Ovary (tissue), 9 donors: ENCODE data around the gene CDH22. TPM values are rescaled to one million over a fixed set of nuclear protein-coding genes. Genes with fewer than 3 reads are reported as not detected.

Source experiments
- DNase-seq, 5 donors: peaks; one replicate each; pipeline ENCODE4 v3.0.0-alpha.2; 2019 to 2020
- H3K27ac ChIP-seq, 2 donors: fragments of 200-600 bp; one replicate each; pipeline versions ENCODE4 v1.5.1 to v1.8.0; 2019 to 2022
- H3K27me3 ChIP-seq: fragments of 200-600 bp; one replicate; pipeline ENCODE4 v1.8.0; 2022
- H3K36me3 ChIP-seq: fragments of 200-600 bp; sonication (generic); one replicate; pipeline ENCODE4 v1.5.1; 2019
- H3K4me1 ChIP-seq: one replicate; pipeline ENCODE4 v1.8.1; 2013; ENCODE audit warnings: mild to moderate bottlenecking, moderate library complexity; ENCODE audit not compliant: insufficient read depth
- H3K4me3 ChIP-seq: fragments of 200-600 bp; sonication (generic); one replicate; pipeline ENCODE4 v1.5.1; 2017
- H3K9me3 ChIP-seq, 2 donors: fragments of 200-600 bp in 1 of 2; sonication (generic) in 1 of 2; one replicate each; pipeline versions ENCODE4 v1.5.1 to v1.8.1; 2013 to 2019; ENCODE audit warnings: mild to moderate bottlenecking in 1 of 2, moderate library complexity in 1 of 2
- CTCF ChIP-seq, 3 donors: fragments of 450-650 bp in 2 of 3; fragments of 200-600 bp in 1 of 3; IDR thresholded peaks; one replicate each; pipeline versions ENCODE4 v1.5.1 to v1.8.0; 2016 to 2022; ENCODE audit warnings: antibody characterized with exemption in 3 of 3, mild to moderate bottlenecking in 1 of 3
- EP300 ChIP-seq: sonication (generic); formaldehyde crosslinking; IDR thresholded peaks from one replicate; pipeline ENCODE4 v1.6.1; 2017; ENCODE audit warnings: antibody characterized with exemption
- POLR2A ChIP-seq: fragments of 450-650 bp; IDR thresholded peaks from one replicate; pipeline ENCODE4 v1.6.1; 2017; ENCODE audit warnings: antibody characterized with exemption, mild to moderate bottlenecking, moderate library complexity
- WGBS, 3 donors: extraction: QIAGEN DNeasy Blood & Tissue Kit in 1 of 3; methylation state at CpG; one replicate each; pipeline versions ENCODE4 v1.1.5 to v1.1.7; 2013 to 2017; 5-methylcytosine and 5-hydroxymethylcytosine counted together
- intact Hi-C, 4 donors: fragments of 100-400 bp; cut with DNase I; formaldehyde crosslinking; loops; one replicate each; pipeline versions ENCODE4 v1.11.0 to v1.15.1; 2022 to 2023
- polyA plus RNA-seq, 2 donors: library from polyadenylated mRNA; stranded (reverse); fragments of 200-250 nt in 1 of 2; fragments of 350-450 nt in 1 of 2; fragmentation: Illumina TruSeq in 1 of 2; extraction: RNeasy Lipid Tissue Mini Kit (QIAGEN cat#74804) in 1 of 2; gene quantifications; one replicate each; pipeline ENCODE4 v1.2.3, GENCODE V29; 2013 to 2014
- total RNA-seq, 7 donors: library from RNA; depleted of rRNA in 2 of 7; stranded (reverse); fragments of >200 nt in 2 of 7; fragmentation: NEBNext Ultra II Directional in 3 of 7; extraction: Animal tissue kit (Norgen Biotek cat#: 25700) in 3 of 7; gene quantifications; one replicate each; pipeline versions ENCODE4 v1.1.0 to v1.2.4, GENCODE V29; 2016 to 2023
- donor health status: DM: no; HTN: no; CAD: no; lungs with moderate emphysema.
- donor health status: DM: no; HTN: no; CAD: no.
- donor health status: Bipolar disorder and iron deficiency.
- donor health status: DM: yes; HTN: yes; CAD: no.
- donor health status: DM: no; HTN: no; CAD: no.
- donor health status: DM: yes; HTN: yes; CAD: no.

The CDH22 gene
- total and polyA plus RNA-seq, 9 donors: 0.10 to 1.5 (median 0.36) TPM

- no peak for TF ChIP-seq EP300
- no peaks in the 10 kb centered on the region for H3K36me3 ChIP-seq
- DNase-seq: no peak
- no peaks in the 10 kb centered on the region for H3K4me1 ChIP-seq
- intact Hi-C loops: no loop called here
- no peaks in the 10 kb centered on the region for H3K27me3 ChIP-seq
- no peak overlapping the region for H3K4me3 ChIP-seq
- no peak overlapping the region for H3K27ac ChIP-seq
- H3K9me3 ChIP-seq: no peaks in the 10 kb centered on the region
- WGBS, 3 donors: 45 to 58% (median 50%) methylated on average over 8 of the region's 8 CpGs
These were observed 23.2 kb downstream of the CDH22 start for GRCh38 chr20:46285072-46285471.

GRCh38 chr20:46284040-46284427, 24.3 kb downstream of the CDH22 start:
- H3K36me3 ChIP-seq: no peaks in the 10 kb centered on the region
- no peaks in the 10 kb centered on the region for H3K9me3 ChIP-seq
- no peak overlapping the region for H3K27ac ChIP-seq
- intact Hi-C loops: no loop called here
- no peaks in the 10 kb centered on the region for H3K27me3 ChIP-seq
- no peak for DNase-seq
- TF ChIP-seq CTCF (IDR thresholded peaks at IDR 0.05) (no peak), EP300 (no peak), POLR2A (no peak)
- H3K4me3 ChIP-seq: no peak overlapping the region
- 30 to 39% (median 38%) methylated on average over 7 of the region's 7 CpGs for WGBS, 3 donors
- no peaks in the 10 kb centered on the region for H3K4me1 ChIP-seq

GRCh38 chr20:46283426-46284039, 24.8 kb downstream of the CDH22 start:
- WGBS, 3 donors: 55 to 59% (median 59%) methylated on average over 12 of the region's 12 CpGs
- intact Hi-C loops: no loop called here
- H3K36me3 ChIP-seq: no peaks in the 10 kb centered on the region
- H3K9me3 ChIP-seq: no peaks in the 10 kb centered on the region
- H3K4me3 ChIP-seq: no peak overlapping the region
- TF ChIP-seq CTCF (IDR thresholded peaks at IDR 0.05) (no peak), POLR2A (no peak), EP300 (no peak)
- no peaks in the 10 kb centered on the region for H3K4me1 ChIP-seq
- H3K27ac ChIP-seq: no peak overlapping the region
- no peak for DNase-seq
- no peaks in the 10 kb centered on the region for H3K27me3 ChIP-seq

GRCh38 chr20:46282669-46283068, 25.6 kb downstream of the CDH22 start:
- no peaks in the 10 kb centered on the region for H3K9me3 ChIP-seq
- no peaks in the 10 kb centered on the region for H3K4me1 ChIP-seq
- no peak overlapping the region for H3K27ac ChIP-seq
- no peak overlapping the region for H3K4me3 ChIP-seq
- TF ChIP-seq CTCF (IDR thresholded peaks at IDR 0.05): no peak
- no peak for TF ChIP-seq EP300
- TF ChIP-seq POLR2A: no peak
- WGBS, 3 donors: 18 to 27% (median 18%) methylated on average over 11 of the region's 11 CpGs
- intact Hi-C loops: no loop called here
- DNase-seq: no peak
- no peaks in the 10 kb centered on the region for H3K36me3 ChIP-seq
- no peaks in the 10 kb centered on the region for H3K27me3 ChIP-seq

GRCh38 chr20:46279103-46279502, 29.2 kb downstream of the CDH22 start:
- Histone ChIP-seq H3K4me3 (no peak overlapping the region), H3K4me1 (no peaks in the 10 kb centered on the region), H3K27ac (no peak overlapping the region), H3K27me3 (no peaks in the 10 kb centered on the region), H3K36me3 (no peaks in the 10 kb centered on the region), H3K9me3 (no peaks in the 10 kb centered on the region)
- WGBS, 3 donors: 17 to 61% (median 43%) methylated on average over 10 of the region's 10 CpGs
- TF ChIP-seq EP300: no peak
- no peak for TF ChIP-seq POLR2A
- no peak for TF ChIP-seq CTCF (IDR thresholded peaks at IDR 0.05)
- intact Hi-C loops: no loop called here
- DNase-seq: no peak
